Trophoblast cell (in vitro differentiated cells and primary cell): Measurements from ENCODE around the gene FLT4.
"Not testable (repeated sequence)": the region's sequence is repeated elsewhere in the genome, so short reads cannot be mapped to it uniquely, and the experiment has no call there.

ENCODE experiments used
- DNase-seq, 2 donors: peaks; one replicate each; pipeline ENCODE4 v3.0.0-alpha.2; 2016
- H2AFZ ChIP-seq: 2 replicates; pipeline ENCODE4 v1.6.1; 2013; ENCODE audit warnings: low read length, moderate library complexity, mild to moderate bottlenecking; ENCODE audit not compliant: insufficient read depth, poor library complexity
- H2AK5ac ChIP-seq: 2 replicates; pipeline ENCODE4 v1.6.1; 2013; ENCODE audit warnings: mild to moderate bottlenecking, low read length
- H2BK120ac ChIP-seq: 2 replicates; pipeline ENCODE4 v1.6.1; 2013; ENCODE audit warnings: low read length, mild to moderate bottlenecking, moderate library complexity; ENCODE audit not compliant: insufficient read depth, poor library complexity
- H2BK12ac ChIP-seq: 2 replicates; pipeline ENCODE4 v1.6.1; 2013; ENCODE audit warnings: mild to moderate bottlenecking, low read length, moderate library complexity
- H2BK5ac ChIP-seq: 2 replicates; pipeline ENCODE4 v1.6.1; 2013; ENCODE audit warnings: low read length, low read depth, moderate library complexity, mild to moderate bottlenecking; ENCODE audit not compliant: poor library complexity
- H3K14ac ChIP-seq: 2 replicates; pipeline ENCODE4 v1.6.1; 2013; ENCODE audit warnings: mild to moderate bottlenecking, low read length
- H3K18ac ChIP-seq: 2 replicates; pipeline ENCODE4 v1.6.1; 2013; ENCODE audit warnings: mild to moderate bottlenecking, low read length
- H3K23ac ChIP-seq: 2 replicates; pipeline ENCODE4 v1.6.1; 2013; ENCODE audit warnings: low read length
- H3K27ac ChIP-seq: 2 replicates; pipeline ENCODE4 v1.5.1; 2013; ENCODE audit warnings: low read depth, mild to moderate bottlenecking, inconsistent platforms, low read length, moderate library complexity
- H3K27me3 ChIP-seq: 2 replicates; pipeline ENCODE4 v1.6.1; 2013; ENCODE audit warnings: inconsistent platforms, mild to moderate bottlenecking, low read length, moderate library complexity; ENCODE audit not compliant: insufficient read depth
- H3K36me3 ChIP-seq, 2 experiments: 1 replicate in 1 of 2; 2 replicates in 1 of 2; pipeline ENCODE4 v1.6.1; 2013; ENCODE audit warnings: low read length in 2 of 2, mild to moderate bottlenecking in 2 of 2, moderate library complexity in 1 of 2; ENCODE audit not compliant: insufficient read depth in 2 of 2, control insufficient read depth in 1 of 2
- H3K4ac ChIP-seq: 2 replicates; pipeline ENCODE4 v1.6.1; 2013; ENCODE audit warnings: low read depth, mild to moderate bottlenecking, low read length, moderate library complexity
- H3K4me1 ChIP-seq, 2 experiments: 1 replicate in 1 of 2; 2 replicates in 1 of 2; pipeline ENCODE4 v1.6.1; 2013; ENCODE audit warnings: low read length in 2 of 2, mild to moderate bottlenecking in 2 of 2, moderate library complexity in 1 of 2; ENCODE audit not compliant: insufficient read depth in 2 of 2, control insufficient read depth in 1 of 2
- H3K4me2 ChIP-seq: 2 replicates; pipeline ENCODE4 v1.6.1; 2013; ENCODE audit warnings: inconsistent platforms, mild to moderate bottlenecking, low read length, moderate library complexity
- H3K4me3 ChIP-seq: 2 replicates; pipeline ENCODE4 v1.5.1; 2013; ENCODE audit warnings: mild to moderate bottlenecking, low read depth, low read length, inconsistent platforms
- H3K79me1 ChIP-seq: one replicate; pipeline ENCODE4 v1.6.1; 2013; ENCODE audit warnings: low read length
- H3K79me2 ChIP-seq: 2 replicates; pipeline ENCODE4 v1.6.1; 2013; ENCODE audit warnings: low read length, mild to moderate bottlenecking; ENCODE audit not compliant: control insufficient read depth, insufficient read depth, poor library complexity
- H3K9ac ChIP-seq: 2 replicates; pipeline ENCODE4 v1.6.1; 2013; ENCODE audit warnings: mild to moderate bottlenecking, low read length
- H3K9me3 ChIP-seq: 2 replicates; pipeline ENCODE4 v1.6.1; 2013; ENCODE audit warnings: low read depth, mild to moderate bottlenecking, control low read depth, inconsistent platforms, low read length; ENCODE audit not compliant: insufficient read depth
- H4K12ac ChIP-seq: 2 replicates; pipeline ENCODE4 v1.6.1; 2013; ENCODE audit warnings: low read depth, mild to moderate bottlenecking, low read length, moderate library complexity
- H4K8ac ChIP-seq: 2 replicates; pipeline ENCODE4 v1.6.1; 2013; ENCODE audit warnings: low read depth, mild to moderate bottlenecking, low read length, moderate library complexity
- H4K91ac ChIP-seq: one replicate; pipeline ENCODE4 v1.6.1; 2013; ENCODE audit warnings: low read depth, mild to moderate bottlenecking, low read length, moderate library complexity
- WGBS: extraction: QIAGEN DNeasy Blood & Tissue Kit; methylation state at CpG from one replicate; pipeline ENCODE4 v1.1.7; 2013; ENCODE audit warnings: missing lambda C conversion rate; ENCODE audit not compliant: insufficient read length, insufficient coverage; ENCODE audit errors: extremely low coverage; 5-methylcytosine and 5-hydroxymethylcytosine counted together

Gene FLT4

GRCh38 chr5:180688330-180689070 lies 39.1 kb upstream of the FLT4 start:
- no peak overlapping the region for H2BK120ac ChIP-seq
- H3K36me3 ChIP-seq, result no peaks in the 10 kb centered on the region
- no peak overlapping the region for H3K23ac ChIP-seq
- DNase-seq, result peak; percentile 47 to 82
- no peak overlapping the region for H2AFZ ChIP-seq
- H2BK12ac ChIP-seq, result no peak overlapping the region
- H3K4me1 ChIP-seq, result no peaks in the 10 kb centered on the region
- no peak overlapping the region for H4K8ac ChIP-seq
- H4K91ac ChIP-seq, result no peak overlapping the region
- H3K9ac ChIP-seq, result no peak overlapping the region
- no peaks in the 10 kb centered on the region for H3K27me3 ChIP-seq
- H2AK5ac ChIP-seq, result no peak overlapping the region
- H3K4me2 ChIP-seq, result no peak overlapping the region
- no peak overlapping the region for H3K27ac ChIP-seq
- no peak overlapping the region for H3K4me3 ChIP-seq
- no peak overlapping the region for H3K4ac ChIP-seq
- WGBS, result no CpG with 5 or more reads among the region's 8 CpGs
- H2BK5ac ChIP-seq, result no peak overlapping the region
- H3K18ac ChIP-seq, result no peak overlapping the region
- no peaks in the 10 kb centered on the region for H3K79me1 ChIP-seq
- H3K79me2 ChIP-seq, result no peaks in the 10 kb centered on the region
- H3K9me3 ChIP-seq, result peaks cover 2% of the 10 kb centered on the region
- no peak overlapping the region for H3K14ac ChIP-seq
- H4K12ac ChIP-seq, result no peak overlapping the region

- not testable (repeated sequence) for H2BK120ac ChIP-seq, H2BK12ac ChIP-seq, H4K8ac ChIP-seq, H2AFZ ChIP-seq, H2AK5ac ChIP-seq, H3K36me3 ChIP-seq, H3K27ac ChIP-seq, H3K14ac ChIP-seq, H3K4me3 ChIP-seq, H3K18ac ChIP-seq, H3K23ac ChIP-seq, H3K4me1 ChIP-seq, H2BK5ac ChIP-seq, H3K9ac ChIP-seq, H3K4ac ChIP-seq, DNase-seq, H3K79me2 ChIP-seq, H3K27me3 ChIP-seq, H4K91ac ChIP-seq, H3K79me1 ChIP-seq, H4K12ac ChIP-seq, H3K4me2 ChIP-seq, H3K9me3 ChIP-seq
- WGBS, result no CpG with 5 or more reads among the region's 12 CpGs
Measured at GRCh38 chr5:180686799-180687198, 37.4 kb upstream of the FLT4 start.

- Histone ChIP-seq H2AFZ (no peak overlapping the region), H3K4me1 (no peaks in the 10 kb centered on the region), H3K18ac (no peak overlapping the region), H4K91ac (no peak overlapping the region), H2BK120ac (no peak overlapping the region), H3K79me1 (no peaks in the 10 kb centered on the region), H3K4me2 (no peak overlapping the region), H3K23ac (no peak overlapping the region), H3K27ac (no peak overlapping the region), H3K36me3 (no peaks in the 10 kb centered on the region), H3K4me3 (no peak overlapping the region), H2BK5ac (no peak overlapping the region), H2AK5ac (no peak overlapping the region), H3K27me3 (no peaks in the 10 kb centered on the region), H4K8ac (no peak overlapping the region), H2BK12ac (no peak overlapping the region), H3K9me3 (peaks cover 6% of the 10 kb centered on the region), H4K12ac (no peak overlapping the region), H3K9ac (peak overlapping the region; percentile 56), H3K14ac (no peak overlapping the region), H3K4ac (no peak overlapping the region), H3K79me2 (no peaks in the 10 kb centered on the region)
- DNase-seq, result peak; percentile 12 to 37
- no CpG with 5 or more reads among the region's 15 CpGs for WGBS
Measured at GRCh38 chr5:180684623-180685161, 35.3 kb upstream of the FLT4 start.

- Histone ChIP-seq H3K79me1 (no peaks in the 10 kb centered on the region), H3K18ac (no peak overlapping the region), H3K27ac (no peak overlapping the region), H4K91ac (no peak overlapping the region), H2BK120ac (no peak overlapping the region), H3K79me2 (no peaks in the 10 kb centered on the region), H3K14ac (no peak overlapping the region), H2BK5ac (no peak overlapping the region), H2BK12ac (no peak overlapping the region), H3K27me3 (no peaks in the 10 kb centered on the region), H3K4ac (no peak overlapping the region), H3K9me3 (peaks cover 6% of the 10 kb centered on the region), H4K8ac (no peak overlapping the region), H3K23ac (no peak overlapping the region), H3K36me3 (no peaks in the 10 kb centered on the region), H2AK5ac (no peak overlapping the region), H3K4me2 (no peak overlapping the region), H3K4me3 (no peak overlapping the region), H4K12ac (no peak overlapping the region), H3K4me1 (no peaks in the 10 kb centered on the region), H2AFZ (no peak overlapping the region), H3K9ac (no peak overlapping the region)
- WGBS, result no CpG with 5 or more reads among the region's 6 CpGs
- no peak for DNase-seq
Measured at GRCh38 chr5:180683220-180683922, 34.0 kb upstream of the FLT4 start.
